ENCODE results near the gene SCARB1.

Gene SCARB1

DNA sequence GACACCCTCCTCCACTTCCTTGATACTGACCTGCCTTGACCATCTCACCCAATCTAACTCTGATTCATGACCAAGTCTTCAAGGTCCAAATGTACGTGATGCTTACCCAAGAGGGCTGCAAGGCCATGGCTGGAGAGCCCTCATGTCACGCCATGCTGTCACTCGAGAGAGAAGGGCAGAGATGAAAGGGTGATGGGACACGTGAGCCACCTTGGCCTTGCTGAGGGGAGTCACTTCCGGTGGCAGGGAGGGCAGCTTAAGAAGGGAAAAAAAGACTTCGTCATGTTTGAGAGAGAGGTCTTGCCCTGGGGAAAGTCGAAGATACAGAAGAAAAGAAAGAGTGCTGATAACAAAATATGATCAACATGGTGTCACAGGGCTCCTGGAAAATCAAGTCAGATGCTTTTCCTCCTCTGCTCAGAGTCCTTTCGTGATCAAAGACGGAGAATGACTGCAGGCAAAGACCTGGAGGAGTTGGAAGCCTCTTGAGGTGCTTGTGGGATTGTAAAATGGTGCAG lies 3.3 kb upstream of the SCARB1 start:
- no peak for TF ChIP-seq CTCF (IDR thresholded peaks at IDR 0.05; ENCODE audit: insufficient read depth, missing control alignments)
- FAIRE-seq (no peak), DNase-seq (ENCODE audit: insufficient read length, low spot score) (no peak)

- DNase-seq (ENCODE audit: insufficient read length, low spot score): no peak
- no peak for FAIRE-seq
- TF ChIP-seq CTCF (IDR thresholded peaks at IDR 0.05; ENCODE audit: insufficient read depth, missing control alignments): no peak
Measured at GRCh38 chr12:124866195-124866882, 2.7 kb upstream of the SCARB1 start.

DNA sequence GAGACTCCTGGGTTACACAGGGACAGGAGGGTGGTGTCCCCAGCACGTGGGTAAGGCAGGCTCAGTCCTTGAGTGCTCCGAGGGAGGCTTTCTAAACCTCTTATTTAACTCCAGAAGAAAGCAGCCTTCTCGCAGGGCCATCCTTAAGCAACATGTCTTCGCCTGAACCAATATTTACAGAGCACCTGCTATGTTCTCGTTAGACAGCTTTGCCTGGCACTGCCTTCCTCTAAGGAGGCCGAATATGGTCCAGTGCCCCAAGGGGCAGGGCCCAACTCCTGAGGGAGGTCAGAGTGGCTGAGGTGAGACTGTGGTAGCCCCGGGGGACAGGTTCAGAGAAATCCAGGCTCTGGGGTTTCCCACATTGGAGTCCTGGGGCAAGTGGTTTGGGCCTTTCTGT lies 2.1 kb upstream of the SCARB1 start:
- FAIRE-seq: no peak
- no peak for TF ChIP-seq CTCF (IDR thresholded peaks at IDR 0.05; ENCODE audit: insufficient read depth, missing control alignments)
- DNase-seq (ENCODE audit: insufficient read length, low spot score): no peak

DNA sequence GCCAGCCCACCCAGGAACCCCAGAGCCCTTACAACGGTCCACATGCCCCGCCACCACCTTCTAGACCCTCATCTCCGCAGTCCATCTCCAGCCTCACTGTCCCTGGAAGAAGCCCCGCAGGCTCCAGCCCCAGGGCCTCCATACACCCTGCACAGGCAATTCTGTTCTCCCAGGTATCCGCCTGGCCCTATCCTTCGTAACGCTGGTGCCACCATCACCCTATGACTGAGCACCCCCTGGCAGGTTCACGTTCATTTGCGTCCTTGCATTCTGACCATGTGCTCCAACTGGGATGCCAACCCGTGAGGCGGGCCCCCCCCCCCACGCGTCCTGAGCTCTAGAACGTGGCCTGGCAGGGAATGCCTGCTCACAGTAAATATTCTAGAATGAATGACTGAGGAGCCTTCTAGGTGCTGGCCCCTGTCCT lies 675 bp upstream of the SCARB1 start:
- DNase-seq (ENCODE audit: insufficient read length, low spot score): no peak
- FAIRE-seq: no peak
- TF ChIP-seq CTCF (IDR thresholded peaks at IDR 0.05; ENCODE audit: insufficient read depth, missing control alignments): no peak

- no peak for FAIRE-seq
- TF ChIP-seq CTCF (IDR thresholded peaks at IDR 0.05; ENCODE audit: insufficient read depth, missing control alignments): no peak
- peak; percentile 48 for DNase-seq (ENCODE audit: insufficient read length, low spot score)
Measured at GRCh38 chr12:124862768-124863415, 772 bp downstream of the SCARB1 start.

DNA sequence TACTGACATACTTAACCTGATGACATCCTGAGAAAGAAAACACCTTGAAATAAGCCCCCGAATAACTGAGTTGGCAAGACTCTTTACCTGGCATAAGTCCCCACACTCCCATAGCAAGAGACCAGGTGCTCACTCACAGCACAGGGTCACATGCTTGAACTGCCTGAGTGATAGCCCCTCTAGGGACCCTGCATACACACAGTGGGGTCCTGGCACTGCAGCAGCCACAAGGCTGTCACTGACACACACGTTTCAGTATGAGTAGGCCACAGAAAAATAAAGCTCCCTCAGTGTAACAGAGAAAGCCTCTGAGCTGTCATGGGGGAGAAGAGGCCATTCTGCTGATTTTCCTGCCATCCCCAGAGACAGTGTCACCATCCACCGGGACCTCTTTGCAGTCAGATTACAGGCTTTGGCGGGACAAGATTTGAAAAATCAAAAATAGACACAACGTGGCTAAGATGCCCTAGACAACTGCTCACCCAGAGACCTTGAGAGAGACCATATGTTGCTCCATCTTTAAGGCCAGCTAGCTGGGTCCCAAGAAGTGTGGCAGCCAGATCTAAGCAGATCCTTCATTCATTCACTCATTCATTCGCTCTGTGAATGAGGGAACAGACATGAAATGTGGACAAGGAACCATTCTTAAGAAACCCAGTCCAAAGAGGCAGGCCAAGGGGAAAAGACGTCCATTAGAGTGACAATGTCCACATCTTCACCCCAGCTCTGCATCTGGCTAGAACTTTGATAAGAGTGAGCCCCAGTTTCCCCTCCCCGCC lies 1.6 kb downstream of the SCARB1 start:
- TF ChIP-seq CTCF (IDR thresholded peaks at IDR 0.05; ENCODE audit: insufficient read depth, missing control alignments): no peak
- no peak for DNase-seq (ENCODE audit: insufficient read length, low spot score)
- no peak for FAIRE-seq
